HEK293 (cell line): ENCODE data around the gene CNRIP1.

Experiments used
- CTCF ChIA-PET: fragments of 350-600 bp; formaldehyde crosslinking; extraction: SDS; loops from one replicate; lab custom pipeline; 2021; ENCODE audit warnings: antibody characterized with exemption; lab: Yijun Ruan, JAX
- POLR2A ChIA-PET: fragments of 300-600 bp; formaldehyde crosslinking; extraction: SDS; loops from one replicate; lab custom pipeline; 2020; ENCODE audit warnings: antibody characterized with exemption, inconsistent platforms; lab: Yijun Ruan, JAX
- H3K27ac ChIP-seq: fragments of 200-500 bp; sonication (Bioruptor generic); 2 replicates; pipeline ENCODE4 v1.5.1; 2014; ENCODE audit warnings: low read depth, low read length, control low read depth, inconsistent platforms; ENCODE audit errors: extremely low read depth
- H3K36me3 ChIP-seq, 2 experiments: fragments of 200-500 bp in 1 of 2; sonication (Bioruptor generic) in 1 of 2; 1 replicate in 1 of 2; 2 replicates in 1 of 2; pipeline ENCODE4 v1.5.1; 2014 to 2017; ENCODE audit warnings: inconsistent platforms in 2 of 2, low read length in 2 of 2; ENCODE audit not compliant: control insufficient read depth in 2 of 2, insufficient read depth in 1 of 2
- H3K4me1 ChIP-seq: fragments of 200-500 bp; sonication (Bioruptor generic); 2 replicates; pipeline ENCODE4 v1.5.1; 2014; ENCODE audit warnings: mild to moderate bottlenecking, low read length, inconsistent platforms; ENCODE audit not compliant: control insufficient read depth, insufficient read depth
- H3K4me3 ChIP-seq: 2 replicates; pipeline ENCODE4 v1.5.1; 2011; ENCODE audit warnings: low read depth, mild to moderate bottlenecking, control low read depth, low read length, moderate library complexity
- H3K9me3 ChIP-seq: fragments of 200-500 bp; sonication (Bioruptor generic); 2 replicates; pipeline ENCODE4 v1.5.1; 2014; ENCODE audit warnings: low read depth, low read length, inconsistent platforms; ENCODE audit not compliant: control insufficient read depth, insufficient read depth
- FEZF1 ChIP-seq: fragments of 450-650 bp; formaldehyde crosslinking; IDR thresholded peaks from 2 replicates; pipeline ENCODE4 v1.5.1; 2016; ENCODE audit warnings: missing biosample characterization, missing genetic modification characterization
- KLF16 ChIP-seq: fragments of 450-650 bp; formaldehyde crosslinking; IDR thresholded peaks from 2 replicates; pipeline ENCODE4 v1.5.1; 2017; ENCODE audit warnings: missing biosample characterization, missing genetic modification characterization
- RBAK ChIP-seq: fragments of 450-650 bp; formaldehyde crosslinking; IDR thresholded peaks from 2 replicates; pipeline ENCODE4 v1.5.1; 2016; ENCODE audit warnings: missing biosample characterization, missing genetic modification characterization
- SP2 ChIP-seq: fragments of 450-650 bp; formaldehyde crosslinking; IDR thresholded peaks from 2 replicates; pipeline ENCODE4 v1.5.1; 2016; ENCODE audit warnings: missing biosample characterization, missing genetic modification characterization
- YY1 ChIP-seq: fragments of 450-650 bp; formaldehyde crosslinking; IDR thresholded peaks from 2 replicates; pipeline ENCODE4 v1.5.1; 2018; ENCODE audit warnings: missing biosample characterization, missing genetic modification characterization
- YY2 ChIP-seq: fragments of 450-650 bp; formaldehyde crosslinking; IDR thresholded peaks from 2 replicates; pipeline ENCODE4 v1.5.1; 2016; ENCODE audit warnings: missing biosample characterization, missing genetic modification characterization
- ZNF248 ChIP-seq: fragments of 450-650 bp; formaldehyde crosslinking; IDR thresholded peaks from 2 replicates; pipeline ENCODE4 v1.5.1; 2017; ENCODE audit warnings: missing biosample characterization, missing genetic modification characterization
- ZNF324 ChIP-seq: fragments of 450-650 bp; formaldehyde crosslinking; IDR thresholded peaks from 2 replicates; pipeline ENCODE4 v1.5.1; 2016; ENCODE audit warnings: missing biosample characterization, missing genetic modification characterization
- ZNF335 ChIP-seq: fragments of 450-650 bp; formaldehyde crosslinking; conservative IDR thresholded peaks from 2 replicates; pipeline ENCODE4 v1.5.1; 2016; ENCODE audit warnings: missing biosample characterization, missing genetic modification characterization
- ZNF341 ChIP-seq: fragments of 450-650 bp; formaldehyde crosslinking; IDR thresholded peaks from 2 replicates; pipeline ENCODE4; 2016; ENCODE audit warnings: low read depth, missing biosample characterization, missing genetic modification characterization
- ZNF366 ChIP-seq: fragments of 450-650 bp; formaldehyde crosslinking; conservative IDR thresholded peaks from 2 replicates; pipeline ENCODE4 v1.5.1; 2016; ENCODE audit warnings: missing biosample characterization, missing genetic modification characterization
- ZNF560 ChIP-seq: fragments of 450-650 bp; formaldehyde crosslinking; IDR thresholded peaks from 2 replicates; pipeline ENCODE4 v1.5.1; 2017; ENCODE audit warnings: missing biosample characterization, missing genetic modification characterization, borderline replicate concordance
- ZNF747 ChIP-seq: fragments of 450-650 bp; formaldehyde crosslinking; IDR thresholded peaks from 2 replicates; pipeline ENCODE4 v1.5.1; 2016; ENCODE audit warnings: missing biosample characterization, missing genetic modification characterization
- TF ChIP-seq, protein P1 (sequence below): fragments of 450-650 bp; formaldehyde crosslinking; IDR thresholded peaks from 2 replicates; pipeline ENCODE4 v1.5.1; 2017; ENCODE audit warnings: missing biosample characterization, missing genetic modification characterization
- TF ChIP-seq, protein P2 (sequence below): fragments of 450-650 bp; formaldehyde crosslinking; IDR thresholded peaks from 2 replicates; pipeline ENCODE4 v1.5.1; 2016; ENCODE audit warnings: missing biosample characterization, missing genetic modification characterization
- TF ChIP-seq, protein P3 (sequence below): fragments of 450-650 bp; formaldehyde crosslinking; IDR thresholded peaks from 2 replicates; pipeline ENCODE4 v1.5.1; 2017; ENCODE audit warnings: missing biosample characterization, missing genetic modification characterization
- TF ChIP-seq, protein P4 (sequence below): fragments of 450-650 bp; formaldehyde crosslinking; IDR thresholded peaks from 2 replicates; pipeline ENCODE4 v1.5.1; 2016; ENCODE audit warnings: missing biosample characterization, missing genetic modification characterization
- TF ChIP-seq, protein P5 (sequence below): fragments of 450-650 bp; formaldehyde crosslinking; conservative IDR thresholded peaks from 2 replicates; pipeline ENCODE4 v1.5.1; 2016; ENCODE audit warnings: low read depth, missing biosample characterization, missing genetic modification characterization
- TF ChIP-seq, protein P6 (sequence below): fragments of 450-650 bp; formaldehyde crosslinking; IDR thresholded peaks from 2 replicates; pipeline ENCODE4 v1.5.1; 2016; ENCODE audit warnings: missing biosample characterization, missing genetic modification characterization
- TF ChIP-seq, protein P7 (sequence below): fragments of 450-650 bp; formaldehyde crosslinking; IDR thresholded peaks from 2 replicates; pipeline ENCODE4 v1.5.1; 2016; ENCODE audit warnings: missing biosample characterization, missing genetic modification characterization

CNRIP1 gene

DNA sequence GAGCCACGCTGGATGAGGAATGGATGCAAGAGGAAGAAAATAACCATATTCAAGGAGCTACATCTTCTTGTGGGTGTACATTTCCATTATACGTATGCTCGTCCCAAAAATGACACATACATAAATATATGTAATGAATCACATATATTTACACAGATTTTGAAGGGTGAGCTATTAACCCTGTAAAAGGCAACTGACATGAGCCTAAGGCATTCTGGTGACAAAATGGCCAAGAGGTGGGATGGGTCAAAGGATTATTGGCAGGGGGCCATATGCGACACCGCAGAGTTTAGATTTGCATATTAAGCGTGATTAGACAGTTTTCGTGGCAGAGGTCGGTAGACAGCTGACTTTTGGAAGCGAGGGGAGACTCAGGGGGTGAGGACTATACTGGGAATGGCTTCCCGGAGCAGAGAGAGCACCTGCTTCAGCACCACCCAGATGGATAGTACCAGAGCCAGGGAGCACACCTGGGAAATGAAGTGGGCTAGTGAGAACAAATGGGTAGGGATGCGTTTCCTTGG is 431 bp upstream of the CNRIP1 start:
- H3K36me3 ChIP-seq = peaks cover under 1 to 19% of the 10 kb centered on the region in 2 experiments
- H3K4me1 ChIP-seq = no peaks in the 10 kb centered on the region
- no peak overlapping the region for H3K27ac ChIP-seq
- CTCF ChIA-PET = interaction anchor here (0.6 to 2.4 kb wide), 4 partner anchors 28 to 945 kb away, joined by 3 to 10 read pairs (median 4); no protein-coding TSS in a partner anchor
- POLR2A ChIA-PET = interaction anchor here (0.9 kb wide), 1 partner anchor 30 kb away, joined by 6 read pairs; no protein-coding TSS in a partner anchor
- H3K4me3 ChIP-seq = peak overlapping the region; percentile 65
- no peaks in the 10 kb centered on the region for H3K9me3 ChIP-seq
- TF ChIP-seq, protein P1, sequence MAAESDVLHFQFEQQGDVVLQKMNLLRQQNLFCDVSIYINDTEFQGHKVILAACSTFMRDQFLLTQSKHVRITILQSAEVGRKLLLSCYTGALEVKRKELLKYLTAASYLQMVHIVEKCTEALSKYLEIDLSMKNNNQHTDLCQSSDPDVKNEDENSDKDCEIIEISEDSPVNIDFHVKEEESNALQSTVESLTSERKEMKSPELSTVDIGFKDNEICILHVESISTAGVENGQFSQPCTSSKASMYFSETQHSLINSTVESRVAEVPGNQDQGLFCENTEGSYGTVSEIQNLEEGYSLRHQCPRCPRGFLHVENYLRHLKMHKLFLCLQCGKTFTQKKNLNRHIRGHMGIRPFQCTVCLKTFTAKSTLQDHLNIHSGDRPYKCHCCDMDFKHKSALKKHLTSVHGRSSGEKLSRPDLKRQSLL (tag by site-specific recombination) = peak; percentile 41; the same call in 1 of the 2 replicates
- TF ChIP-seq ZNF560 (tag by site-specific recombination) = no peak
- TF ChIP-seq, protein P2, sequence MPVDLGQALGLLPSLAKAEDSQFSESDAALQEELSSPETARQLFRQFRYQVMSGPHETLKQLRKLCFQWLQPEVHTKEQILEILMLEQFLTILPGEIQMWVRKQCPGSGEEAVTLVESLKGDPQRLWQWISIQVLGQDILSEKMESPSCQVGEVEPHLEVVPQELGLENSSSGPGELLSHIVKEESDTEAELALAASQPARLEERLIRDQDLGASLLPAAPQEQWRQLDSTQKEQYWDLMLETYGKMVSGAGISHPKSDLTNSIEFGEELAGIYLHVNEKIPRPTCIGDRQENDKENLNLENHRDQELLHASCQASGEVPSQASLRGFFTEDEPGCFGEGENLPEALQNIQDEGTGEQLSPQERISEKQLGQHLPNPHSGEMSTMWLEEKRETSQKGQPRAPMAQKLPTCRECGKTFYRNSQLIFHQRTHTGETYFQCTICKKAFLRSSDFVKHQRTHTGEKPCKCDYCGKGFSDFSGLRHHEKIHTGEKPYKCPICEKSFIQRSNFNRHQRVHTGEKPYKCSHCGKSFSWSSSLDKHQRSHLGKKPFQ (tag by site-specific recombination) = peak; percentile 11; the same call in 1 of the 2 replicates
- TF ChIP-seq YY1 = peak; percentile 72
- TF ChIP-seq, protein P3, sequence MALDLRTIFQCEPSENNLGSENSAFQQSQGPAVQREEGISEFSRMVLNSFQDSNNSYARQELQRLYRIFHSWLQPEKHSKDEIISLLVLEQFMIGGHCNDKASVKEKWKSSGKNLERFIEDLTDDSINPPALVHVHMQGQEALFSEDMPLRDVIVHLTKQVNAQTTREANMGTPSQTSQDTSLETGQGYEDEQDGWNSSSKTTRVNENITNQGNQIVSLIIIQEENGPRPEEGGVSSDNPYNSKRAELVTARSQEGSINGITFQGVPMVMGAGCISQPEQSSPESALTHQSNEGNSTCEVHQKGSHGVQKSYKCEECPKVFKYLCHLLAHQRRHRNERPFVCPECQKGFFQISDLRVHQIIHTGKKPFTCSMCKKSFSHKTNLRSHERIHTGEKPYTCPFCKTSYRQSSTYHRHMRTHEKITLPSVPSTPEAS (tag by site-specific recombination) = peak; percentile 8; the same call in 1 of the 2 replicates
- no peak for TF ChIP-seq RBAK (tag by site-specific recombination)
- no peak for TF ChIP-seq ZNF248 (tag by site-specific recombination)
- TF ChIP-seq ZNF324 (tag by site-specific recombination) = 0 out of 2 replicates have a peak, but pooled peaks have one; percentile 31
- peak; percentile 85 for TF ChIP-seq ZNF341 (tag by site-specific recombination)
- TF ChIP-seq, protein P4, sequence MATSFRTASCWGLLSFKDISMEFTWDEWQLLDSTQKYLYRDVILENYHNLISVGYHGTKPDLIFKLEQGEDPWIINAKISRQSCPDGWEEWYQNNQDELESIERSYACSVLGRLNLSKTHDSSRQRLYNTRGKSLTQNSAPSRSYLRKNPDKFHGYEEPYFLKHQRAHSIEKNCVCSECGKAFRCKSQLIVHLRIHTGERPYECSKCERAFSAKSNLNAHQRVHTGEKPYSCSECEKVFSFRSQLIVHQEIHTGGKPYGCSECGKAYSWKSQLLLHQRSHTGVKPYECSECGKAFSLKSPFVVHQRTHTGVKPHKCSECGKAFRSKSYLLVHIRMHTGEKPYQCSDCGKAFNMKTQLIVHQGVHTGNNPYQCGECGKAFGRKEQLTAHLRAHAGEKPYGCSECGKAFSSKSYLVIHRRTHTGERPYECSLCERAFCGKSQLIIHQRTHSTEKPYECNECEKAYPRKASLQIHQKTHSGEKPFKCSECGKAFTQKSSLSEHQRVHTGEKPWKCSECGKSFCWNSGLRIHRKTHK (tag by site-specific recombination) = no peak
- 0 out of 2 replicates have a peak, but pooled peaks have one; percentile 8 for TF ChIP-seq YY2 (tag by site-specific recombination)
- TF ChIP-seq, protein P5, sequence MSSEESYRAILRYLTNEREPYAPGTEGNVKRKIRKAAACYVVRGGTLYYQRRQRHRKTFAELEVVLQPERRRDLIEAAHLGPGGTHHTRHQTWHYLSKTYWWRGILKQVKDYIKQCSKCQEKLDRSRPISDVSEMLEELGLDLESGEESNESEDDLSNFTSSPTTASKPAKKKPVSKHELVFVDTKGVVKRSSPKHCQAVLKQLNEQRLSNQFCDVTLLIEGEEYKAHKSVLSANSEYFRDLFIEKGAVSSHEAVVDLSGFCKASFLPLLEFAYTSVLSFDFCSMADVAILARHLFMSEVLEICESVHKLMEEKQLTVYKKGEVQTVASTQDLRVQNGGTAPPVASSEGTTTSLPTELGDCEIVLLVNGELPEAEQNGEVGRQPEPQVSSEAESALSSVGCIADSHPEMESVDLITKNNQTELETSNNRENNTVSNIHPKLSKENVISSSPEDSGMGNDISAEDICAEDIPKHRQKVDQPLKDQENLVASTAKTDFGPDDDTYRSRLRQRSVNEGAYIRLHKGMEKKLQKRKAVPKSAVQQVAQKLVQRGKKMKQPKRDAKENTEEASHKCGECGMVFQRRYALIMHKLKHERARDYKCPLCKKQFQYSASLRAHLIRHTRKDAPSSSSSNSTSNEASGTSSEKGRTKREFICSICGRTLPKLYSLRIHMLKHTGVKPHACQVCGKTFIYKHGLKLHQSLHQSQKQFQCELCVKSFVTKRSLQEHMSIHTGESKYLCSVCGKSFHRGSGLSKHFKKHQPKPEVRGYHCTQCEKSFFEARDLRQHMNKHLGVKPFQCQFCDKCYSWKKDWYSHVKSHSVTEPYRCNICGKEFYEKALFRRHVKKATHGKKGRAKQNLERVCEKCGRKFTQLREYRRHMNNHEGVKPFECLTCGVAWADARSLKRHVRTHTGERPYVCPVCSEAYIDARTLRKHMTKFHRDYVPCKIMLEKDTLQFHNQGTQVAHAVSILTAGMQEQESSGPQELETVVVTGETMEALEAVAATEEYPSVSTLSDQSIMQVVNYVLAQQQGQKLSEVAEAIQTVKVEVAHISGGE (tag by site-specific recombination) = 0 out of 2 replicates have a peak, but pooled peaks have one; percentile 2
- peak; percentile 63; the same call in 1 of the 2 replicates for TF ChIP-seq ZNF366
- TF ChIP-seq KLF16 (tag by site-specific recombination) = no peak
- TF ChIP-seq ZNF747 (tag by site-specific recombination) = no peak
- TF ChIP-seq, protein P6, sequence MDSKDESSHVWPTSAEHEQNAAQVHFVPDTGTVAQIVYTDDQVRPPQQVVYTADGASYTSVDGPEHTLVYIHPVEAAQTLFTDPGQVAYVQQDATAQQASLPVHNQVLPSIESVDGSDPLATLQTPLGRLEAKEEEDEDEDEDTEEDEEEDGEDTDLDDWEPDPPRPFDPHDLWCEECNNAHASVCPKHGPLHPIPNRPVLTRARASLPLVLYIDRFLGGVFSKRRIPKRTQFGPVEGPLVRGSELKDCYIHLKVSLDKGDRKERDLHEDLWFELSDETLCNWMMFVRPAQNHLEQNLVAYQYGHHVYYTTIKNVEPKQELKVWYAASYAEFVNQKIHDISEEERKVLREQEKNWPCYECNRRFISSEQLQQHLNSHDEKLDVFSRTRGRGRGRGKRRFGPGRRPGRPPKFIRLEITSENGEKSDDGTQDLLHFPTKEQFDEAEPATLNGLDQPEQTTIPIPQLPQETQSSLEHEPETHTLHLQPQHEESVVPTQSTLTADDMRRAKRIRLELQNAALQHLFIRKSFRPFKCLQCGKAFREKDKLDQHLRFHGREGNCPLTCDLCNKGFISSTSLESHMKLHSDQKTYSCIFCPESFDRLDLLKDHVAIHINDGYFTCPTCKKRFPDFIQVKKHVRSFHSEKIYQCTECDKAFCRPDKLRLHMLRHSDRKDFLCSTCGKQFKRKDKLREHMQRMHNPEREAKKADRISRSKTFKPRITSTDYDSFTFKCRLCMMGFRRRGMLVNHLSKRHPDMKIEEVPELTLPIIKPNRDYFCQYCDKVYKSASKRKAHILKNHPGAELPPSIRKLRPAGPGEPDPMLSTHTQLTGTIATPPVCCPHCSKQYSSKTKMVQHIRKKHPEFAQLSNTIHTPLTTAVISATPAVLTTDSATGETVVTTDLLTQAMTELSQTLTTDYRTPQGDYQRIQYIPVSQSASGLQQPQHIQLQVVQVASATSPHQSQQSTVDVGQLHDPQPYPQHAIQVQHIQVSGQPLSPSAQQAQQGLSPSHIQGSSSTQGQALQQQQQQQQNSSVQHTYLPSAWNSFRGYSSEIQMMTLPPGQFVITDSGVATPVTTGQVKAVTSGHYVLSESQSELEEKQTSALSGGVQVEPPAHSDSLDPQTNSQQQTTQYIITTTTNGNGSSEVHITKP (tag by site-specific recombination) = peak; percentile 77
- peak; percentile 43 for TF ChIP-seq FEZF1
- no peak for TF ChIP-seq SP2
- TF ChIP-seq, protein P7, sequence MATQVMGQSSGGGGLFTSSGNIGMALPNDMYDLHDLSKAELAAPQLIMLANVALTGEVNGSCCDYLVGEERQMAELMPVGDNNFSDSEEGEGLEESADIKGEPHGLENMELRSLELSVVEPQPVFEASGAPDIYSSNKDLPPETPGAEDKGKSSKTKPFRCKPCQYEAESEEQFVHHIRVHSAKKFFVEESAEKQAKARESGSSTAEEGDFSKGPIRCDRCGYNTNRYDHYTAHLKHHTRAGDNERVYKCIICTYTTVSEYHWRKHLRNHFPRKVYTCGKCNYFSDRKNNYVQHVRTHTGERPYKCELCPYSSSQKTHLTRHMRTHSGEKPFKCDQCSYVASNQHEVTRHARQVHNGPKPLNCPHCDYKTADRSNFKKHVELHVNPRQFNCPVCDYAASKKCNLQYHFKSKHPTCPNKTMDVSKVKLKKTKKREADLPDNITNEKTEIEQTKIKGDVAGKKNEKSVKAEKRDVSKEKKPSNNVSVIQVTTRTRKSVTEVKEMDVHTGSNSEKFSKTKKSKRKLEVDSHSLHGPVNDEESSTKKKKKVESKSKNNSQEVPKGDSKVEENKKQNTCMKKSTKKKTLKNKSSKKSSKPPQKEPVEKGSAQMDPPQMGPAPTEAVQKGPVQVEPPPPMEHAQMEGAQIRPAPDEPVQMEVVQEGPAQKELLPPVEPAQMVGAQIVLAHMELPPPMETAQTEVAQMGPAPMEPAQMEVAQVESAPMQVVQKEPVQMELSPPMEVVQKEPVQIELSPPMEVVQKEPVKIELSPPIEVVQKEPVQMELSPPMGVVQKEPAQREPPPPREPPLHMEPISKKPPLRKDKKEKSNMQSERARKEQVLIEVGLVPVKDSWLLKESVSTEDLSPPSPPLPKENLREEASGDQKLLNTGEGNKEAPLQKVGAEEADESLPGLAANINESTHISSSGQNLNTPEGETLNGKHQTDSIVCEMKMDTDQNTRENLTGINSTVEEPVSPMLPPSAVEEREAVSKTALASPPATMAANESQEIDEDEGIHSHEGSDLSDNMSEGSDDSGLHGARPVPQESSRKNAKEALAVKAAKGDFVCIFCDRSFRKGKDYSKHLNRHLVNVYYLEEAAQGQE (tag by site-specific recombination) = peak; percentile 97
- TF ChIP-seq ZNF335 (tag by site-specific recombination) = peak; percentile 26
